ENCODE data around the gene DDX6.

The DDX6 gene

DNA sequence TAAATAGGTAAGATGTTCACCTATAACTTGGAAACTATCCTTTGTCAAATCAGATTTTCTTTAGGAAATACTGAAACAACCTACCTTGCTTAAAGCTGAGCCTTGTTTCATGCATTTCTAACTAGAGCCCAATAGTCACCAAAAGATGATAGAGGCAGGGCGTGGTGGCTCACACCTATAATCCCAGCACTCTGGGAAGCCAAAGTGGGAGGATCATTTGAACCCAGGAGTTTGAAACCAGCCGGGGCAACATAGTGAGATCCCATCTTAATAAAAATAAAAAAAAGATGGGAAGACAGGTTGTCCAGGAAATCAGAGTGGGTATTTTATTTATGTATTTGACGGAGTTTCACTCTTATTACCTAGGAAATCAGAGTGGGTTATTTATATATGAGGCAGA, 38.3 kb downstream of the DDX6 start:
- Histone ChIP-seq H3K27ac (no peak overlapping the region), H3K27me3 (replicated peaks) (no peaks in the 10 kb centered on the region), H3K4me3 (ENCODE audit: low read depth, low read length) (no peak overlapping the region), H3K36me3 (replicated peaks) (peaks cover 67% of the 10 kb centered on the region)
- TF ChIP-seq CTCF (IDR thresholded peaks at IDR 0.05; ENCODE audit: low read depth, low read length, missing control alignments) = no peak
- DNase-seq = no peak
- in situ Hi-C loops (cut with HindIII; ENCODE audit: low pct_ligation_motif_present, low sequenced_read_pairs) = no loop called here

- no peak for DNase-seq
- TF ChIP-seq CTCF (IDR thresholded peaks at IDR 0.05; ENCODE audit: low read depth, low read length, missing control alignments) = no peak
- Histone ChIP-seq H3K36me3 (replicated peaks) (peaks cover 43% of the 10 kb centered on the region), H3K27ac (no peak overlapping the region), H3K4me3 (ENCODE audit: low read depth, low read length) (no peak overlapping the region), H3K27me3 (replicated peaks) (no peaks in the 10 kb centered on the region)
- in situ Hi-C loops (cut with HindIII; ENCODE audit: low pct_ligation_motif_present, low sequenced_read_pairs) = no loop called here
Measured at GRCh38 chr11:118749429-118749828, 41.5 kb downstream of the DDX6 start.

GRCh38 chr11:118748056-118748455, 42.9 kb downstream of the DDX6 start:
- H3K36me3 ChIP-seq (replicated peaks) = peaks cover 31% of the 10 kb centered on the region
- in situ Hi-C loops (cut with HindIII; ENCODE audit: low pct_ligation_motif_present, low sequenced_read_pairs) = no loop called here
- DNase-seq = no peak
- no peak overlapping the region for H3K4me3 ChIP-seq (ENCODE audit: low read depth, low read length)
- H3K27me3 ChIP-seq (replicated peaks) = no peaks in the 10 kb centered on the region
- no peak overlapping the region for H3K27ac ChIP-seq
- no peak for TF ChIP-seq CTCF (IDR thresholded peaks at IDR 0.05; ENCODE audit: low read depth, low read length, missing control alignments)

DNA sequence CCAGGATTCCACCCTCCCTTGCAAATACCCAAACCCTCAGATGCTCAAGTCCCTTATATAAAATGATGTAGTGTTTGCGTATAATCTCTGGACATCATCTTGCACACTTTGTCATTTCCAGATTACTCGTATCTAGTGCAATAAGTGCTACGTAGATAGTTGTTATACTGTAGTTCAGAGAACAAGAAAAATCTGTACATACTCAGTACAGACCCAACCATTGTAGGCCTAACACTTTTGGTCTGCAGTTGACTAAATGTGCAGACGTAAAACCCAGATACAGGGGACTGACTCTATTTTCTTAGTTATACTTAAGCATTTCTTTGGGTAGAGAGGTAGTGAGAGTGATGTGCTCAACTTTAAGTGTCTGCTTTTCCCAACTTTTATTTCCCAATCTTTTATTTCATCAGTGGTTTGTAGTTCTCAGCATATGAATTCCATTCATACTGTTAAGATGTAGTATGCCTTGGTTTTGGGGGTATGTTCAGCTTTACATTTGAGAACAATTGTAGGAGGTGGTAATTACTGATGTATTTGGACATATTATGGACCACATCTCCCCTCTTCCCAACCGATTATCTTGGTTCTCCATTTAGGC, 43.9 kb downstream of the DDX6 start:
- in situ Hi-C loops (cut with HindIII; ENCODE audit: low pct_ligation_motif_present, low sequenced_read_pairs) = no loop called here
- H3K27ac ChIP-seq = no peak overlapping the region
- DNase-seq = no peak
- peaks cover 22% of the 10 kb centered on the region for H3K36me3 ChIP-seq (replicated peaks)
- H3K27me3 ChIP-seq (replicated peaks) = no peaks in the 10 kb centered on the region
- no peak for TF ChIP-seq CTCF (IDR thresholded peaks at IDR 0.05; ENCODE audit: low read depth, low read length, missing control alignments)
- no peak overlapping the region for H3K4me3 ChIP-seq (ENCODE audit: low read depth, low read length)

GRCh38 chr11:118744046-118744445, 46.9 kb downstream of the DDX6 start:
- in situ Hi-C loops (cut with HindIII; ENCODE audit: low pct_ligation_motif_present, low sequenced_read_pairs) = no loop called here
- Histone ChIP-seq H3K27ac (no peak overlapping the region), H3K36me3 (replicated peaks) (no peaks in the 10 kb centered on the region), H3K4me3 (ENCODE audit: low read depth, low read length) (no peak overlapping the region), H3K27me3 (replicated peaks) (no peaks in the 10 kb centered on the region)
- TF ChIP-seq CTCF (IDR thresholded peaks at IDR 0.05; ENCODE audit: low read depth, low read length, missing control alignments) = no peak
- no peak for DNase-seq

- H3K4me3 ChIP-seq (ENCODE audit: low read depth, low read length) = no peak overlapping the region
- peak; percentile 53 for DNase-seq
- H3K27me3 ChIP-seq (replicated peaks) = no peaks in the 10 kb centered on the region
- in situ Hi-C loops (cut with HindIII; ENCODE audit: low pct_ligation_motif_present, low sequenced_read_pairs) = no loop called here
- H3K36me3 ChIP-seq (replicated peaks) = no peaks in the 10 kb centered on the region
- H3K27ac ChIP-seq = no peak overlapping the region
- no peak for TF ChIP-seq CTCF (IDR thresholded peaks at IDR 0.05; ENCODE audit: low read depth, low read length, missing control alignments)
Measured at GRCh38 chr11:118742304-118742703, 48.7 kb downstream of the DDX6 start.
